ENCODE measurements around the gene EXOC6B. TPM values are rescaled to one million over a fixed set of nuclear protein-coding genes. Genes with fewer than 3 reads are reported as not detected.

EXOC6B gene
- total RNA-seq, 2 donors from 2014 or later = 51.3 to 68.9 TPM

DNA sequence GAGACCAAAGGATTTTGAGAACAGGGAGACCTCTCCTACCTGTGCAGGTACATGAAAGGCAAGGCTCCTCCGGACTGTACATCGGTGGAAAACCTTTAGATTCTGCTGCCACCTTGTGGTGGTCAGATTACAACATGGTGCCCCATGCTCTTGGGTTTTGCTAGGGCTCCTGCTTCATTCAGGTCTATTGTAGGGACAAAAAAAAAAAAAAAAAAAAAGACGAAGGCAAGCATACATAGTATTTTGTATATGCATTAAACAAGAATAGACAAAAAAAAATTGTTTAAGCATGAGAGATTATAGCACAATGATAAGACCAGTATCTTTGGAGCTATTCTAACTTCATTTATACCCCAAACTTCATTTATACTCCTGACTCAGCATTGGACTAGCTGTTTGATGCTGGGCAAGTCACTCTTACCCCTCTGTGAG is 34.0 kb upstream of the EXOC6B start:
- Mint-ChIP-seq H3K27ac (no peak overlapping the region), H3K9me3 (no peaks in the 10 kb centered on the region), H3K27me3 (ENCODE audit: insufficient read depth) (peaks cover 19% of the 10 kb centered on the region), H3K4me3 (no peak overlapping the region), H3K36me3 (ENCODE audit: low read depth) (no peaks in the 10 kb centered on the region), H3K4me1 (peaks cover 17% of the 10 kb centered on the region)
- 0 to 2% methylated on average over 2 of the region's 3 CpGs for WGBS, 2 experiments (ENCODE audit: insufficient coverage in 1 of 2, insufficient read length in 1 of 2)
- H3K27me3 ChIP-seq (ENCODE audit: control insufficient read depth, insufficient read depth, low read length, poor library complexity, severe bottlenecking) = peaks cover 10% of the 10 kb centered on the region
- peak; percentile 93 for DNase-seq
- H3K9ac ChIP-seq (ENCODE audit: extremely low read depth, low read length, poor library complexity, severe bottlenecking) = no peak overlapping the region
- H3K4me3 ChIP-seq (ENCODE audit: low read length) = no peak overlapping the region
- peaks cover 7% of the 10 kb centered on the region for H3K4me1 ChIP-seq (ENCODE audit: control insufficient read depth, insufficient read depth, low read length)
- no peaks in the 10 kb centered on the region for H3K9me3 ChIP-seq (ENCODE audit: control insufficient read depth, low read length)
- H3K27ac ChIP-seq (ENCODE audit: low read depth, low read length) = no peak overlapping the region
- H3K36me3 ChIP-seq (ENCODE audit: control insufficient read depth, insufficient read depth, low read length) = no peaks in the 10 kb centered on the region
- TF ChIP-seq, protein P1, sequence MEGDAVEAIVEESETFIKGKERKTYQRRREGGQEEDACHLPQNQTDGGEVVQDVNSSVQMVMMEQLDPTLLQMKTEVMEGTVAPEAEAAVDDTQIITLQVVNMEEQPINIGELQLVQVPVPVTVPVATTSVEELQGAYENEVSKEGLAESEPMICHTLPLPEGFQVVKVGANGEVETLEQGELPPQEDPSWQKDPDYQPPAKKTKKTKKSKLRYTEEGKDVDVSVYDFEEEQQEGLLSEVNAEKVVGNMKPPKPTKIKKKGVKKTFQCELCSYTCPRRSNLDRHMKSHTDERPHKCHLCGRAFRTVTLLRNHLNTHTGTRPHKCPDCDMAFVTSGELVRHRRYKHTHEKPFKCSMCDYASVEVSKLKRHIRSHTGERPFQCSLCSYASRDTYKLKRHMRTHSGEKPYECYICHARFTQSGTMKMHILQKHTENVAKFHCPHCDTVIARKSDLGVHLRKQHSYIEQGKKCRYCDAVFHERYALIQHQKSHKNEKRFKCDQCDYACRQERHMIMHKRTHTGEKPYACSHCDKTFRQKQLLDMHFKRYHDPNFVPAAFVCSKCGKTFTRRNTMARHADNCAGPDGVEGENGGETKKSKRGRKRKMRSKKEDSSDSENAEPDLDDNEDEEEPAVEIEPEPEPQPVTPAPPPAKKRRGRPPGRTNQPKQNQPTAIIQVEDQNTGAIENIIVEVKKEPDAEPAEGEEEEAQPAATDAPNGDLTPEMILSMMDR (conservative IDR thresholded peaks at IDR 0.05) = peak; percentile 84

DNA sequence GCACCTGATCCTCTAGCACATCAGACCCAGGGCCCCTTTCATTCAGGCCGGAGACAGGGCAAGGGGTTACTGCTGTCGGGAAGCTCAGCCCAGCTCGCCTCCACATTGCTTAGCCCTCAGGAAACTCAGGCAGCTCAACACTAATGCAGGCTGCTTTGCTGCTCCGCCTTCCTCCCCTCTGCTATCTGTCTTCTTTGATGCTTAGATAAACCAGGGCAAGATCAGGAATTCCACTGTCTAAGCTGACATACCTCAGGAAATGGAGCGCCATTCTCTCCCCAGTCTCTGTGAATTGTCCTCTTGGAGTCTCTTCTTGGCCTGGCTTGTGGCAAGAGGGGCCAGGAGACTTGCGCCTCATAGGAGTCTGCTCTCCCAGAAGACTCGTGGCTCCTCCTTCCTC is 25.5 kb upstream of the EXOC6B start:
- TF ChIP-seq, protein P1 (conservative IDR thresholded peaks at IDR 0.05) = no peak
- WGBS, 2 experiments (ENCODE audit: insufficient coverage in 1 of 2, insufficient read length in 1 of 2) = 75 to 84% methylated on average over 2 to 7 of the region's 7 CpGs

DNA sequence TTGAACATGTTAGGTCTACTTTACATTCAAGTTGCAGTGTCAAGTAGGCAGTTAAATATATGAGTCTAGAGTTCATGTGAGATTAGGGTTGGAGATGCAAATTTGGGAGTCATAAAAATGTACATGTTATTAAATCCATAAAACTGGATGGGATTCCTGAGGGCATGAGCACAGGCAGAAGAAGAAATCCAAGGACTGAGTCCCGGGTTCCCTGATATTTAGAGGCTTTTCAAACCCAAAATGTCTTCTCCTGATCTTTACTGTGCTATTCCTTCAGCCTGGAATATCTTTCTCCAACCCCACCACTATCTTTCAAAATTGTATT is 23.3 kb upstream of the EXOC6B start:
- Histone ChIP-seq H3K36me3 (ENCODE audit: control insufficient read depth, insufficient read depth, low read length) (no peaks in the 10 kb centered on the region), H3K27me3 (ENCODE audit: control insufficient read depth, insufficient read depth, low read length, poor library complexity, severe bottlenecking) (peaks cover 13% of the 10 kb centered on the region), H3K4me3 (ENCODE audit: low read length) (no peak overlapping the region), H3K27ac (ENCODE audit: low read depth, low read length) (no peak overlapping the region), H3K9ac (ENCODE audit: extremely low read depth, low read length, poor library complexity, severe bottlenecking) (no peak overlapping the region), H3K4me1 (ENCODE audit: control insufficient read depth, insufficient read depth, low read length) (peaks cover 8% of the 10 kb centered on the region), H3K9me3 (ENCODE audit: control insufficient read depth, low read length) (no peaks in the 10 kb centered on the region)
- H3K27ac Mint-ChIP-seq = no peak overlapping the region
- no peaks in the 10 kb centered on the region for H3K36me3 Mint-ChIP-seq (ENCODE audit: low read depth)
- 85 to 100% methylated on average over 1 of the region's 1 CpG for WGBS, 2 experiments (ENCODE audit: insufficient coverage in 1 of 2, insufficient read length in 1 of 2)
- no peak overlapping the region for H3K4me3 Mint-ChIP-seq
- no peak for DNase-seq
- H3K9me3 Mint-ChIP-seq = no peaks in the 10 kb centered on the region
- H3K4me1 Mint-ChIP-seq = peaks cover 13% of the 10 kb centered on the region
- no peaks in the 10 kb centered on the region for H3K27me3 Mint-ChIP-seq (ENCODE audit: insufficient read depth)
- TF ChIP-seq, protein P1 (conservative IDR thresholded peaks at IDR 0.05) = no peak

More for the DNA sequence above, 25.5 kb upstream of the EXOC6B start:
- Histone ChIP-seq H3K4me3 (ENCODE audit: low read length) (no peak overlapping the region), H3K4me1 (ENCODE audit: control insufficient read depth, insufficient read depth, low read length) (peaks cover 8% of the 10 kb centered on the region), H3K9me3 (ENCODE audit: control insufficient read depth, low read length) (no peaks in the 10 kb centered on the region), H3K27me3 (ENCODE audit: control insufficient read depth, insufficient read depth, low read length, poor library complexity, severe bottlenecking) (peaks cover 13% of the 10 kb centered on the region), H3K27ac (ENCODE audit: low read depth, low read length) (no peak overlapping the region), H3K36me3 (ENCODE audit: control insufficient read depth, insufficient read depth, low read length) (no peaks in the 10 kb centered on the region), H3K9ac (ENCODE audit: extremely low read depth, low read length, poor library complexity, severe bottlenecking) (no peak overlapping the region)
- Mint-ChIP-seq H3K4me1 (peaks cover 15% of the 10 kb centered on the region), H3K27ac (peak overlapping the region; percentile 57), H3K36me3 (ENCODE audit: low read depth) (no peaks in the 10 kb centered on the region), H3K9me3 (no peaks in the 10 kb centered on the region), H3K27me3 (ENCODE audit: insufficient read depth) (no peaks in the 10 kb centered on the region), H3K4me3 (no peak overlapping the region)
- DNase-seq = peak; percentile 85
